ENCODE data around the gene TMEM248. TPM values are rescaled to one million over a fixed set of nuclear protein-coding genes. Genes with fewer than 3 reads are reported as not detected.

The TMEM248 gene
- total RNA-seq, 1 experiment from 2014 or later, result 83.6 TPM

DNA sequence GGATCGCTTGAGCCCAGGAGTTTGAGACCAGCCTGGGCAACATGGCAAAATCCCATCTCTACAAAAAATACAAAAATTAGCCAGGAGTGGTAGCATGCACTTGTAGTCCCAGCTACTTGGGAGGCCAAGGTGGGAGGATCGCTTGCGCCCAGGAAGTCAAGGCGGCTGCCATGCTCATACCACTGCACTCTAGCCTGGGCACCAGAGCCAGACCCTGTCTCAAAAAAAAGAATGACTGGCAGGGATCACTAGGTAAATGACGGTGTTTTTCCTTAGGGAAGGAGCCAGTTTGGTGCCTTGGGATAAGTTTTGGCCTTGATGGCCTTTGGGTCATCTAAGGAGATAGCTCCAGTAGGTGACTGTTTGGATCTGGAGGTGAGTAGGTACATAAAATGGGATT lies 8.9 kb downstream of the TMEM248 start:
- Histone ChIP-seq H3K9me2 (ENCODE audit: insufficient read depth) (no peaks in the 10 kb centered on the region), H3K36me3 (ENCODE audit: low read depth) (no peaks in the 10 kb centered on the region; the same call in 1 of the 2 replicates), H3K27ac (no peak overlapping the region), H3K4me2 (no peak overlapping the region), H3F3A (ENCODE audit: insufficient read depth, low read depth) (no peaks in the 10 kb centered on the region; the same call in 1 of the 2 replicates), H3K27me3 (ENCODE audit: insufficient read depth, low read depth) (no peaks in the 10 kb centered on the region), H4K20me1 (ENCODE audit: insufficient read depth) (peaks cover 63% of the 10 kb centered on the region), H2AFZ (no peak overlapping the region), H3K4me1 (replicated peaks; ENCODE audit: insufficient read depth) (no peaks in the 10 kb centered on the region), H3K9me3 (ENCODE audit: insufficient read depth, low read depth) (no peaks in the 10 kb centered on the region), H3K79me2 (ENCODE audit: low read depth) (peaks cover 96% of the 10 kb centered on the region), H3K4me3 (no peak overlapping the region)
- intact Hi-C loops (cut with micrococcal nuclease; ENCODE audit: unreplicated experiment), result loop anchor here (10.0 kb wide), 1 partner anchor 65 kb away; the partner anchor contains the start of genes SBDS and TYW1
- CTCF ChIA-PET, result interaction anchor here (0.7 kb wide), 1 partner anchor 986 kb away, joined by 3 read pairs; no protein-coding TSS in a partner anchor
- BruUV-seq (replicated peaks), result no TSS peak
- no peak for DNase-seq
- POLR2A ChIA-PET (ENCODE audit: unreplicated experiment), result interaction anchor here (0.5 kb wide), 1 partner anchor 9 kb away, joined by 7 read pairs; the partner anchor contains the start of gene TMEM248
- TF ChIP-seq, protein P1, sequence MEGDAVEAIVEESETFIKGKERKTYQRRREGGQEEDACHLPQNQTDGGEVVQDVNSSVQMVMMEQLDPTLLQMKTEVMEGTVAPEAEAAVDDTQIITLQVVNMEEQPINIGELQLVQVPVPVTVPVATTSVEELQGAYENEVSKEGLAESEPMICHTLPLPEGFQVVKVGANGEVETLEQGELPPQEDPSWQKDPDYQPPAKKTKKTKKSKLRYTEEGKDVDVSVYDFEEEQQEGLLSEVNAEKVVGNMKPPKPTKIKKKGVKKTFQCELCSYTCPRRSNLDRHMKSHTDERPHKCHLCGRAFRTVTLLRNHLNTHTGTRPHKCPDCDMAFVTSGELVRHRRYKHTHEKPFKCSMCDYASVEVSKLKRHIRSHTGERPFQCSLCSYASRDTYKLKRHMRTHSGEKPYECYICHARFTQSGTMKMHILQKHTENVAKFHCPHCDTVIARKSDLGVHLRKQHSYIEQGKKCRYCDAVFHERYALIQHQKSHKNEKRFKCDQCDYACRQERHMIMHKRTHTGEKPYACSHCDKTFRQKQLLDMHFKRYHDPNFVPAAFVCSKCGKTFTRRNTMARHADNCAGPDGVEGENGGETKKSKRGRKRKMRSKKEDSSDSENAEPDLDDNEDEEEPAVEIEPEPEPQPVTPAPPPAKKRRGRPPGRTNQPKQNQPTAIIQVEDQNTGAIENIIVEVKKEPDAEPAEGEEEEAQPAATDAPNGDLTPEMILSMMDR (conservative IDR thresholded peaks at IDR 0.05), result no peak
- TF ChIP-seq EZH2 (IDR thresholded peaks at IDR 0.05; ENCODE audit: low read depth), result no peak

DNA sequence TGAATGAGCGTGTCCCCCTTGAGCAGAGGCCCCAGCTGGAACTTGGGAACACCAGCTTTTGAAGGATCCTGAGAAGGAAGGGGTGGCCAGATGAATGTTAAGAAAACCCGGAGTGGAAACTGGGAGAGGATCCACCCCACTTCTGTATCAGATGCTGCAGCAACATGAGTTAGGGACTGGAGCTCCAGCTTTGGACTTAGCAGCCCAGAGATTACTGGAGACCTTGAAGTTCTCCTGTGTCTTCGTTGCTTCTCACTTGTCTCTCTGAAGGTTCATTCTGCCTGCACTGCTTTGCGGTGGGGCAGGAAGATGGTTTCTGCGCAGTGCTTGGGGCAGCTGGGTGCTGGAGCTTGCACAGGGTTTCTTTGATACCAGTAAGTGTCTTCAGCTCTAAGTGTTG lies 9.3 kb downstream of the TMEM248 start:
- no peaks in the 10 kb centered on the region for H3K27me3 ChIP-seq (ENCODE audit: insufficient read depth, low read depth)
- peaks cover 96% of the 10 kb centered on the region for H3K79me2 ChIP-seq (ENCODE audit: low read depth)
- H3K36me3 ChIP-seq (ENCODE audit: low read depth), result no peaks in the 10 kb centered on the region; the same call in 1 of the 2 replicates
- H3K9me3 ChIP-seq (ENCODE audit: insufficient read depth, low read depth), result no peaks in the 10 kb centered on the region
- ChIA-PET CTCF (no interaction called here), POLR2A (ENCODE audit: unreplicated experiment) (no interaction called here)
- DNase-seq, result no peak
- H3K4me2 ChIP-seq, result no peak overlapping the region
- TF ChIP-seq EZH2 (IDR thresholded peaks at IDR 0.05; ENCODE audit: low read depth), result no peak
- TF ChIP-seq, protein P1 (conservative IDR thresholded peaks at IDR 0.05), result no peak
- no peaks in the 10 kb centered on the region for H3K9me2 ChIP-seq (ENCODE audit: insufficient read depth)
- no peak overlapping the region for H2AFZ ChIP-seq
- no peaks in the 10 kb centered on the region for H3K4me1 ChIP-seq (replicated peaks; ENCODE audit: insufficient read depth)
- peaks cover 61% of the 10 kb centered on the region for H4K20me1 ChIP-seq (ENCODE audit: insufficient read depth)
- no peak overlapping the region for H3K27ac ChIP-seq
- H3K4me3 ChIP-seq, result no peak overlapping the region
- intact Hi-C loops (cut with micrococcal nuclease; ENCODE audit: unreplicated experiment), result no loop called here
- H3F3A ChIP-seq (ENCODE audit: insufficient read depth, low read depth), result no peaks in the 10 kb centered on the region; the same call in 1 of the 2 replicates
- no TSS peak for BruUV-seq (replicated peaks)

DNA sequence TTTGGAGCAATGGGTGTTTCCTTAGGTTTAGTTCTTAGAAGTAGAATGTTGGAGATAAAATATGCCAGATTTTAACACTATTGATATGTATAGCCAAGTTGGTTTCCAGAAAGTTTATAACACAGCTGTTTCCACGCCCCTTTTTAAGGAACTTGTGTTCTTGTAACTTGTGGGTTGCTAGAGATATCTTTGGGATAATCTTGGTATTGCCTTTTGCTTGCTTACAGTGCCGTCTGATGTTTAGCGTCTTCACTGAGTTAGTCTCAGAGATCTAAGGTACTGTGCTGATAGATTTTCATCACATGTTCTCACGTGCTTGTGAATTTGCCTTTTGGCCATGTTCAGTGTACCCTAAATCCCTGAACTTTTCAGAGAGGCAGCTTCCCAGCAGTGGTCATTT lies 12.4 kb downstream of the TMEM248 start:
- DNase-seq, result no peak
- TF ChIP-seq EZH2 (IDR thresholded peaks at IDR 0.05; ENCODE audit: low read depth), result no peak
- TF ChIP-seq, protein P1 (conservative IDR thresholded peaks at IDR 0.05), result no peak
- H3K27ac ChIP-seq, result no peak overlapping the region
- H3K9me2 ChIP-seq (ENCODE audit: insufficient read depth), result no peaks in the 10 kb centered on the region
- no peak overlapping the region for H3K4me2 ChIP-seq
- H3F3A ChIP-seq (ENCODE audit: insufficient read depth, low read depth), result no peaks in the 10 kb centered on the region; the same call in 1 of the 2 replicates
- no TSS peak for BruUV-seq (replicated peaks)
- intact Hi-C loops (cut with micrococcal nuclease; ENCODE audit: unreplicated experiment), result no loop called here
- H3K4me1 ChIP-seq (replicated peaks; ENCODE audit: insufficient read depth), result no peaks in the 10 kb centered on the region
- no peak overlapping the region for H3K4me3 ChIP-seq
- H3K36me3 ChIP-seq (ENCODE audit: low read depth), result peaks cover under 1% of the 10 kb centered on the region; the same call in 1 of the 2 replicates
- H3K9me3 ChIP-seq (ENCODE audit: insufficient read depth, low read depth), result no peaks in the 10 kb centered on the region
- H4K20me1 ChIP-seq (ENCODE audit: insufficient read depth), result peaks cover 58% of the 10 kb centered on the region
- H3K79me2 ChIP-seq (ENCODE audit: low read depth), result peaks cover 96% of the 10 kb centered on the region
- ChIA-PET POLR2A (ENCODE audit: unreplicated experiment) (no interaction called here), CTCF (no interaction called here)
- H3K27me3 ChIP-seq (ENCODE audit: insufficient read depth, low read depth), result no peaks in the 10 kb centered on the region
- H2AFZ ChIP-seq, result no peak overlapping the region
